GM12872 (cell line): ENCODE results near the gene KDSR.

Experiments
- CTCF ChIP-seq: IDR thresholded peaks from 3 replicates; pipeline ENCODE4 v1.5.1; 2011; ENCODE audit warnings: low read depth, mild to moderate bottlenecking, low read length, moderate library complexity; ENCODE audit not compliant: insufficient read depth

KDSR gene

GRCh38 chr18:63315131-63315662 lies 51.8 kb downstream of the KDSR start:
- TF ChIP-seq CTCF, result no peak

- no peak for TF ChIP-seq CTCF
Observed at GRCh38 chr18:63314062-63314790, 52.8 kb downstream of the KDSR start.

- TF ChIP-seq CTCF, result no peak
Observed at GRCh38 chr18:63313396-63313917, 53.5 kb downstream of the KDSR start.

GRCh38 chr18:63312737-63313395 lies 54.1 kb downstream of the KDSR start:
- TF ChIP-seq CTCF, result no peak

- no peak for TF ChIP-seq CTCF
Observed at GRCh38 chr18:63312019-63312409, 55.0 kb downstream of the KDSR start.

- no peak for TF ChIP-seq CTCF
Observed at GRCh38 chr18:63311118-63312018, 55.6 kb downstream of the KDSR start.

- no peak for TF ChIP-seq CTCF
Observed at GRCh38 chr18:63309422-63309821, 57.6 kb downstream of the KDSR start.
